OCI-LY1 (cell line): ENCODE measurements around the gene LNX1.

Experiments used
- H2AFZ ChIP-seq: fragments of 200-600 bp; sonication (generic), shearing (Covaris generic); 2 replicates; pipeline ENCODE4 v1.6.0; 2014; ENCODE audit warnings: antibody characterized with exemption, mild to moderate bottlenecking, low read length
- H3F3A ChIP-seq: fragments of 200-600 bp; sonication (generic), shearing (Covaris generic); 2 replicates; pipeline ENCODE4 v1.6.0; 2014; ENCODE audit warnings: mild to moderate bottlenecking, antibody characterized with exemption, low read length, moderate library complexity; ENCODE audit not compliant: insufficient read depth
- H3K27ac ChIP-seq: fragments of 200-600 bp; sonication (generic); 2 replicates; pipeline ENCODE4 v1.5.1; 2014; ENCODE audit warnings: low read length, mixed run types, mild to moderate bottlenecking, low read depth; ENCODE audit not compliant: poor library complexity, severe bottlenecking
- H3K27me3 ChIP-seq: fragments of 200-600 bp; sonication (generic); 2 replicates; pipeline ENCODE4 v1.6.0; 2014; ENCODE audit warnings: antibody characterized with exemption, mild to moderate bottlenecking, low read length, moderate library complexity; ENCODE audit not compliant: insufficient read depth
- H3K36me3 ChIP-seq: fragments of 200-600 bp; sonication (generic); 2 replicates; pipeline ENCODE4 v1.6.1; 2014; ENCODE audit warnings: mild to moderate bottlenecking, antibody characterized with exemption, low read length, moderate library complexity, mixed read lengths; ENCODE audit not compliant: insufficient read depth
- H3K4me1 ChIP-seq: fragments of 200-600 bp; sonication (generic); 2 replicates; pipeline ENCODE4 v1.5.1; 2014; ENCODE audit warnings: mild to moderate bottlenecking, low read length, moderate library complexity; ENCODE audit not compliant: insufficient read depth, severe bottlenecking
- H3K4me2 ChIP-seq: fragments of 200-600 bp; sonication (generic), shearing (Covaris generic); 2 replicates; pipeline ENCODE4 v1.6.1; 2014; ENCODE audit warnings: low read length
- H3K4me3 ChIP-seq: fragments of 200-600 bp; sonication (generic); 2 replicates; pipeline ENCODE4 v1.5.1; 2014; ENCODE audit warnings: low read length, low read depth, mild to moderate bottlenecking, mixed read lengths; ENCODE audit not compliant: poor library complexity, severe bottlenecking
- H3K79me2 ChIP-seq: fragments of 200-600 bp; shearing (Covaris generic); 2 replicates; pipeline ENCODE4 v1.6.1; 2016; ENCODE audit warnings: mixed run types, low read length, mixed read lengths; ENCODE audit not compliant: insufficient read depth
- H3K9ac ChIP-seq: fragments of 200-600 bp; sonication (generic), shearing (Covaris generic); 2 replicates; pipeline ENCODE4 v1.6.1; 2014; ENCODE audit warnings: mild to moderate bottlenecking, low read length, mixed read lengths
- H3K9me2 ChIP-seq: fragments of 200-600 bp; sonication (generic), shearing (Covaris generic); 2 replicates; pipeline ENCODE4 v1.6.1; 2014; ENCODE audit warnings: low read depth, mild to moderate bottlenecking, low read length, mixed read lengths
- H3K9me3 ChIP-seq: fragments of 200-600 bp; shearing (Covaris generic); 2 replicates; pipeline ENCODE4 v1.6.1; 2014; ENCODE audit warnings: low read length, mixed read lengths
- H4K20me1 ChIP-seq: fragments of 200-600 bp; sonication (generic), shearing (Covaris generic); 2 replicates; pipeline ENCODE4 v1.6.0; 2016; ENCODE audit warnings: mild to moderate bottlenecking, low read length; ENCODE audit not compliant: insufficient read depth
- CTCF ChIP-seq: fragments of 200-600 bp; sonication (generic), shearing (Covaris generic); IDR thresholded peaks from 2 replicates; pipeline ENCODE4 v1.5.1; 2017; ENCODE audit warnings: mild to moderate bottlenecking, antibody characterized with exemption, low read length, moderate library complexity, mixed read lengths
- EZH2 ChIP-seq: fragments of 200-600 bp; sonication (generic), shearing (Covaris generic); IDR thresholded peaks from 2 replicates; pipeline ENCODE4 v1.8.0; 2017; ENCODE audit warnings: borderline replicate concordance, mixed run types, mild to moderate bottlenecking, antibody characterized with exemption, low read length, moderate library complexity, mixed read lengths

LNX1 gene

GRCh38 chr4:53547983-53548382, 43.3 kb downstream of the LNX1 start:
- no peak for TF ChIP-seq CTCF
- no peak for TF ChIP-seq EZH2
- no peaks in the 10 kb centered on the region for H3K36me3 ChIP-seq
- no peaks in the 10 kb centered on the region for H3K79me2 ChIP-seq
- no peaks in the 10 kb centered on the region for H3F3A ChIP-seq
- H3K27me3 ChIP-seq = no peaks in the 10 kb centered on the region
- no peaks in the 10 kb centered on the region for H3K9me3 ChIP-seq
- no peak overlapping the region for H3K4me3 ChIP-seq
- H3K9ac ChIP-seq = no peak overlapping the region
- H3K4me1 ChIP-seq = no peaks in the 10 kb centered on the region
- H2AFZ ChIP-seq = no peak overlapping the region
- H3K9me2 ChIP-seq = no peaks in the 10 kb centered on the region
- no peak overlapping the region for H3K27ac ChIP-seq
- H3K4me2 ChIP-seq = no peak overlapping the region
- no peaks in the 10 kb centered on the region for H4K20me1 ChIP-seq

- H4K20me1 ChIP-seq = no peaks in the 10 kb centered on the region
- H3K79me2 ChIP-seq = no peaks in the 10 kb centered on the region
- no peak overlapping the region for H3K4me2 ChIP-seq
- no peaks in the 10 kb centered on the region for H3K36me3 ChIP-seq
- H3K27me3 ChIP-seq = no peaks in the 10 kb centered on the region
- TF ChIP-seq CTCF (no peak), EZH2 (no peak)
- no peaks in the 10 kb centered on the region for H3F3A ChIP-seq
- H3K9ac ChIP-seq = no peak overlapping the region
- no peak overlapping the region for H3K27ac ChIP-seq
- H3K9me2 ChIP-seq = no peaks in the 10 kb centered on the region
- H3K9me3 ChIP-seq = no peaks in the 10 kb centered on the region
- H3K4me3 ChIP-seq = no peak overlapping the region
- no peaks in the 10 kb centered on the region for H3K4me1 ChIP-seq
- no peak overlapping the region for H2AFZ ChIP-seq
These were observed 45.2 kb downstream of the LNX1 start for GRCh38 chr4:53545942-53546581.

GRCh38 chr4:53545273-53545672, 46.0 kb downstream of the LNX1 start:
- Histone ChIP-seq H3F3A (no peaks in the 10 kb centered on the region), H3K79me2 (no peaks in the 10 kb centered on the region), H3K27ac (no peak overlapping the region), H3K9me3 (no peaks in the 10 kb centered on the region), H3K9me2 (no peaks in the 10 kb centered on the region), H4K20me1 (no peaks in the 10 kb centered on the region), H2AFZ (no peak overlapping the region), H3K4me2 (no peak overlapping the region), H3K36me3 (no peaks in the 10 kb centered on the region), H3K27me3 (no peaks in the 10 kb centered on the region), H3K4me1 (no peaks in the 10 kb centered on the region), H3K9ac (no peak overlapping the region), H3K4me3 (no peak overlapping the region)
- TF ChIP-seq EZH2 (no peak), CTCF (no peak)
